C4-2B (cell line): ENCODE measurements around the gene SLC9A1.

ENCODE experiments used
- CTCF ChIP-seq: fragments of 450-650 bp; conservative IDR thresholded peaks from 2 replicates; pipeline ENCODE4 v1.5.1; 2017; ENCODE audit warnings: mild to moderate bottlenecking
- ZFX ChIP-seq: fragments of 450-650 bp; IDR thresholded peaks from 2 replicates; pipeline ENCODE4 v1.6.1; 2017

DNA sequence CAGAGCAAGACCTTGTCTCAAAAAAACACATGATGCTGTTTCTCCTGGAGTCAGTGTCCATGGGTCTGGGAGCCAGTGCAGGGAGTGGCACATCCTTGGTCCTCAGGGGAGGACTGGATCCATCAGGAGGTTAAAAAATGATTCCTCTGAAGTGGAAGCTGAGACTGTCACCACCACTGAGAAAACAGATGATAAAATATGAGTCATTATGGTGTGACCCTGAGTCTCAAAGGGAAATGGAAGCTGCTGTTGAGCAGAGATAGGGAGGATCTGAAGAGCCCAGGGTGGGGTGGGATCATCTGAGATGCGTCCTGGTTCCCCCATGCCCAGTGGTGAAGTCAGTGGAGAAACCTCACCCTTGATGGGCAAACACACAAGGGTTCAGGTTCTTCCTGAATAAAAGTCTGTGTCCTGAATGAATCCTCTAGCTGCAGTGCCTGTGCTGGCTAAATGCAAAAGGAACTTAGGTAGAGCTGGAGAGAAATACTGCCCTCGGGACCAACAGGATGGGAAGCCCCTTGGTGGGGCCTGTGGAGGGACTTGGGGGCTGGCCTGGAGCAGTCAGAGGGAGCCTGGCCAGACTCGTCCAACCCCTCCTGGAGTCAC is 80.6 kb downstream of the SLC9A1 start:
- no peak for TF ChIP-seq CTCF
- TF ChIP-seq ZFX, result no peak
